WTC11 (cell line): Measurements from ENCODE around the gene SNRPD1. TPM values are rescaled to one million over a fixed set of nuclear protein-coding genes. Genes with fewer than 3 reads are reported as not detected.

Source experiments
- ATAC-seq: fragments of 200-7000 bp; cut with Tn5 transposase; 2 replicates; pipeline ENCODE4 v1.10.0; 2021; ENCODE audit warnings: mild to moderate bottlenecking, moderate library complexity
- CTCF ChIA-PET: fragments of 300-600 bp; sonication (Branson Sonifier 250); formaldehyde crosslinking; loops from one replicate; lab custom pipeline; 2021; ENCODE audit warnings: antibody characterized with exemption; lab: Charles Lee
- POLR2A ChIA-PET: fragments of 350-600 bp; sonication (Branson Sonifier 250); formaldehyde crosslinking; loops from one replicate; lab custom pipeline; 2021; ENCODE audit warnings: antibody characterized with exemption; lab: Charles Lee
- DNase-seq: peaks from one replicate; pipeline ENCODE4 v3.0.0; 2021; ENCODE audit warnings: low spot score
- H3K27ac Mint-ChIP-seq: 2 replicates; pipeline ENCODE4 v1.8.0; 2021; ENCODE audit warnings: mixed read lengths
- H3K27me3 Mint-ChIP-seq: 2 replicates; pipeline ENCODE4 v1.8.0; 2021; ENCODE audit warnings: low read depth, mild to moderate bottlenecking, moderate library complexity, mixed read lengths
- H3K36me3 Mint-ChIP-seq: 2 replicates; pipeline ENCODE4 v1.8.0; 2021; ENCODE audit warnings: mixed read lengths
- H3K4me1 Mint-ChIP-seq: 2 replicates; pipeline ENCODE4 v1.8.0; 2022; ENCODE audit warnings: mixed read lengths
- H3K4me3 Mint-ChIP-seq: 2 replicates; pipeline ENCODE4 v1.8.0; 2021; ENCODE audit warnings: mild to moderate bottlenecking, moderate library complexity, mixed read lengths
- H3K9me3 Mint-ChIP-seq: 2 replicates; pipeline ENCODE4 v1.8.0; 2021; ENCODE audit warnings: mixed read lengths
- ATF1 ChIP-seq: sonication (generic); formaldehyde crosslinking; IDR thresholded peaks from 2 replicates; pipeline ENCODE4 v1.8.1; 2023; ENCODE audit warnings: mild to moderate bottlenecking, moderate library complexity, missing genetic modification reagents
- CREB1 ChIP-seq: sonication (generic); formaldehyde crosslinking; IDR thresholded peaks from 2 replicates; pipeline ENCODE4 v1.8.0; 2023; ENCODE audit warnings: mild to moderate bottlenecking, missing genetic modification reagents
- CREM ChIP-seq: sonication (generic); formaldehyde crosslinking; IDR thresholded peaks from 2 replicates; pipeline ENCODE4 v1.8.1; 2022; ENCODE audit warnings: mild to moderate bottlenecking, missing genetic modification reagents, moderate library complexity
- E2F1 ChIP-seq: sonication (generic); formaldehyde crosslinking; IDR thresholded peaks from 2 replicates; pipeline ENCODE4 v1.8.0; 2022; ENCODE audit warnings: mild to moderate bottlenecking, missing genetic modification reagents
- E2F5 ChIP-seq: sonication (generic); formaldehyde crosslinking; IDR thresholded peaks from 2 replicates; pipeline ENCODE4 v1.8.1; 2022; ENCODE audit warnings: mild to moderate bottlenecking, moderate library complexity, missing genetic modification reagents
- EMX1 ChIP-seq: fragments of 250-450 bp; sonication (Bioruptor Pico); IDR thresholded peaks from 2 replicates; pipeline ENCODE4 v1.8.0; 2021; ENCODE audit warnings: mild to moderate bottlenecking
- ETV6 ChIP-seq: sonication (generic); formaldehyde crosslinking; IDR thresholded peaks from 2 replicates; pipeline ENCODE4 v1.8.1; 2022; ENCODE audit warnings: mild to moderate bottlenecking, missing genetic modification reagents
- FOXJ3 ChIP-seq: sonication (generic); formaldehyde crosslinking; IDR thresholded peaks from 2 replicates; pipeline ENCODE4 v1.9.0; 2021; ENCODE audit warnings: missing genetic modification reagents, mild to moderate bottlenecking, borderline replicate concordance
- FOXK1 ChIP-seq: sonication (generic); formaldehyde crosslinking; IDR thresholded peaks from 2 replicates; pipeline ENCODE4 v1.8.0; 2022; ENCODE audit warnings: mild to moderate bottlenecking, moderate library complexity, missing genetic modification reagents
- GABPB1 ChIP-seq: sonication (generic); formaldehyde crosslinking; IDR thresholded peaks from 2 replicates; pipeline ENCODE4 v1.8.1; 2023; ENCODE audit warnings: mild to moderate bottlenecking, missing genetic modification reagents
- HMGA2 ChIP-seq: fragments of 250-450 bp; sonication (Bioruptor Pico); IDR thresholded peaks from 2 replicates; pipeline ENCODE4 v1.4.0; 2021; ENCODE audit warnings: mild to moderate bottlenecking, moderate library complexity
- JAZF1 ChIP-seq: fragments of 250-450 bp; sonication (Bioruptor Pico); IDR thresholded peaks from 2 replicates; pipeline ENCODE4 v1.9.0; 2021; ENCODE audit warnings: moderate library complexity, mild to moderate bottlenecking, inconsistent platforms
- MAX ChIP-seq: sonication (generic); formaldehyde crosslinking; IDR thresholded peaks from 2 replicates; pipeline ENCODE4 v1.8.0; 2022; ENCODE audit warnings: mild to moderate bottlenecking, missing genetic modification reagents
- OVOL2 ChIP-seq: fragments of 250-450 bp; sonication (Bioruptor Pico); IDR thresholded peaks from 2 replicates; pipeline ENCODE4 v1.9.0; 2021; ENCODE audit warnings: mild to moderate bottlenecking, borderline replicate concordance
- RELA ChIP-seq: sonication (generic); formaldehyde crosslinking; IDR thresholded peaks from 2 replicates; pipeline ENCODE4 v1.8.1; 2022; ENCODE audit warnings: missing genetic modification reagents, mild to moderate bottlenecking, borderline replicate concordance
- RORB ChIP-seq: fragments of 250-450 bp; sonication (Bioruptor Pico); IDR thresholded peaks from 2 replicates; pipeline ENCODE4 v1.9.0; 2021; ENCODE audit warnings: mild to moderate bottlenecking
- SMAD3 ChIP-seq: sonication (generic); formaldehyde crosslinking; IDR thresholded peaks from 2 replicates; pipeline ENCODE4 v1.8.0; 2022; ENCODE audit warnings: missing genetic modification reagents, mild to moderate bottlenecking, borderline replicate concordance
- SOX15 ChIP-seq: fragments of 250-450 bp; sonication (Bioruptor Pico); IDR thresholded peaks from 2 replicates; pipeline ENCODE4 v1.9.0; 2021; ENCODE audit warnings: mild to moderate bottlenecking
- STAT6 ChIP-seq: sonication (generic); formaldehyde crosslinking; conservative IDR thresholded peaks from 2 replicates; pipeline ENCODE4 v1.8.1; 2023; ENCODE audit warnings: mild to moderate bottlenecking, low read depth, missing genetic modification reagents, moderate library complexity
- TEAD1 ChIP-seq: sonication (generic); formaldehyde crosslinking; IDR thresholded peaks from 2 replicates; pipeline ENCODE4 v1.8.0; 2022; ENCODE audit warnings: mild to moderate bottlenecking, missing genetic modification reagents
- TEAD4 ChIP-seq: sonication (generic); formaldehyde crosslinking; IDR thresholded peaks from 2 replicates; pipeline ENCODE4 v1.8.0; 2022; ENCODE audit warnings: mild to moderate bottlenecking, missing genetic modification reagents
- ZBTB21 ChIP-seq: sonication (generic); formaldehyde crosslinking; IDR thresholded peaks from 2 replicates; pipeline ENCODE4 v1.8.1; 2023; ENCODE audit warnings: mild to moderate bottlenecking, missing genetic modification reagents, borderline replicate concordance
- ZNF121 ChIP-seq: sonication (generic); formaldehyde crosslinking; IDR thresholded peaks from 2 replicates; pipeline ENCODE4 v1.8.0; 2023; ENCODE audit warnings: missing genetic modification reagents
- ZNF138 ChIP-seq: sonication (generic); formaldehyde crosslinking; conservative IDR thresholded peaks from 2 replicates; pipeline ENCODE4 v1.8.1; 2022; ENCODE audit warnings: mild to moderate bottlenecking, moderate library complexity, missing genetic modification reagents
- ZNF219 ChIP-seq: sonication (generic); formaldehyde crosslinking; IDR thresholded peaks from 2 replicates; pipeline ENCODE4 v1.8.0; 2023; ENCODE audit warnings: missing genetic modification reagents, mild to moderate bottlenecking, borderline replicate concordance
- ZNF263 ChIP-seq: sonication (generic); formaldehyde crosslinking; IDR thresholded peaks from 2 replicates; pipeline ENCODE4 v1.8.1; 2022; ENCODE audit warnings: low read depth, mild to moderate bottlenecking, moderate library complexity, missing genetic modification reagents
- ZNF512 ChIP-seq: sonication (generic); formaldehyde crosslinking; IDR thresholded peaks from 2 replicates; pipeline ENCODE4 v1.8.1; 2022; ENCODE audit warnings: missing genetic modification reagents, borderline replicate concordance
- ZNF532 ChIP-seq: fragments of 250-450 bp; sonication (Bioruptor Pico); IDR thresholded peaks from 2 replicates; pipeline ENCODE4 v1.9.0; 2021; ENCODE audit warnings: mild to moderate bottlenecking, borderline replicate concordance
- total RNA-seq: library from RNA; stranded (reverse); gene quantifications from 3 replicates; pipeline ENCODE4 v1.2.3, GENCODE V29; 2021

The SNRPD1 gene
- total RNA-seq, 1 experiment from 2014 or later, result 137 TPM

GRCh38 chr18:21663578-21663977 is 51.5 kb downstream of the SNRPD1 start:
- no peak for DNase-seq
- TF ChIP-seq SMAD3 (CRISPR knock-in tag) (no peak), E2F1 (CRISPR knock-in tag) (no peak), HMGA2 (CRISPR knock-in tag) (no peak), FOXK1 (CRISPR knock-in tag) (no peak), CREM (no peak), STAT6 (CRISPR knock-in tag) (no peak), ATF1 (CRISPR knock-in tag) (no peak), TEAD1 (no peak), SOX15 (CRISPR knock-in tag) (no peak), ZBTB21 (CRISPR knock-in tag) (no peak), ZNF512 (CRISPR knock-in tag) (no peak), ZNF532 (no peak), RELA (no peak), RORB (CRISPR knock-in tag) (no peak), ZNF219 (CRISPR knock-in tag) (no peak), OVOL2 (CRISPR knock-in tag) (no peak)
- Mint-ChIP-seq H3K4me1 (no peaks in the 10 kb centered on the region), H3K36me3 (no peaks in the 10 kb centered on the region), H3K4me3 (no peak overlapping the region), H3K27ac (0 out of 2 replicates have a peak overlapping the region, but pooled peaks have one; percentile 25), H3K27me3 (no peaks in the 10 kb centered on the region), H3K9me3 (no peaks in the 10 kb centered on the region)
- CTCF ChIA-PET, result no interaction called here
- POLR2A ChIA-PET, result no interaction called here
- ATAC-seq, result no peak

- 0 out of 2 replicates have a peak overlapping the region, but pooled peaks have one; percentile 56 for H3K27ac Mint-ChIP-seq
- H3K36me3 Mint-ChIP-seq, result no peaks in the 10 kb centered on the region
- no peak for ATAC-seq
- TF ChIP-seq ZNF121 (CRISPR knock-in tag), result no peak
- no peak for TF ChIP-seq CREB1 (CRISPR knock-in tag)
- no peak for TF ChIP-seq FOXJ3
- TF ChIP-seq TEAD4 (CRISPR knock-in tag), result no peak
- no peak for TF ChIP-seq GABPB1
- no peak for TF ChIP-seq MAX (CRISPR knock-in tag)
- TF ChIP-seq ZNF138 (CRISPR knock-in tag), result no peak
- no peak for TF ChIP-seq ZNF263 (CRISPR knock-in tag)
- TF ChIP-seq E2F5 (CRISPR knock-in tag), result no peak
- TF ChIP-seq JAZF1 (CRISPR knock-in tag), result no peak
- TF ChIP-seq ETV6 (CRISPR knock-in tag), result no peak
- no peak for TF ChIP-seq EMX1 (CRISPR knock-in tag)
Observed at GRCh38 chr18:21664069-21664468, 52.0 kb downstream of the SNRPD1 start.

More at GRCh38 chr18:21664069-21664468, 52.0 kb downstream of the SNRPD1 start:
- no peaks in the 10 kb centered on the region for H3K9me3 Mint-ChIP-seq
- H3K27me3 Mint-ChIP-seq, result no peaks in the 10 kb centered on the region
- POLR2A ChIA-PET, result no interaction called here
- DNase-seq, result no peak
- CTCF ChIA-PET, result no interaction called here
- H3K4me3 Mint-ChIP-seq, result no peak overlapping the region
- no peaks in the 10 kb centered on the region for H3K4me1 Mint-ChIP-seq
